ENCODE results near the gene TBC1D2.

- TF ChIP-seq CTCF (IDR thresholded peaks at IDR 0.05) (no peak), POLR2A (IDR thresholded peaks at IDR 0.05) (no peak)
Measured at GRCh38 chr9:98254228-98255060, 1.0 kb downstream of the TBC1D2 start.

All from body of pancreas (tissue), 4 donors.